Muscle of arm (tissue), 12 donors: ENCODE measurements around the gene HEPACAM. TPM values are rescaled to one million over a fixed set of nuclear protein-coding genes. Genes with fewer than 3 reads are reported as not detected.

Source experiments
- DNase-seq: peaks from one replicate; pipeline ENCODE4 v3.0.0-alpha.2; 2013
- polyA plus RNA-seq, 12 donors: library from polyadenylated mRNA; unstranded; fragments of 120-200 nt; gene quantifications; one replicate each; pipeline ENCODE4 v1.2.1, GENCODE V29; 2013; ENCODE audit not compliant: insufficient read length in 12 of 12

The HEPACAM gene
- polyA plus RNA-seq, 12 donors: 0.05 to 0.33 (median 0.19) TPM; not detected in 8

DNA sequence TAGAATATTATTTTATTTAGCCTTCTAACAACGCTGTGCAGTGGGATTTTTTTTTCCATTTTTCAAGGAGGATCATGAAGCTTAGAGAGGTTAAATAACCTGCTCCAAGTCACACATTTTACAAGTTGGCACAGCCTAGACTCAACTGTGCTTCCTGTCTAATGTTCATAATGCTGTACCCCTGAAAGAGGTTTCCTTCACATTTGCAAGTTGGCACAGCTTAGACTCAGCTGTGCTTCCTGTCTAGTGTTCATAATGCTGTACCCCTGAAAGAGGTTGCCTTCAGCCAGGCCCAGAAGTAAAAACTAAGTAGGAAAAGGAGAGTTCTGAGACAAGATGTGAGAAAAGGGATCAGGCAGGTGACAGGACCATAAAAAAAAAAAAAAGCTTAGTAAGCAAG lies 7.9 kb upstream of the HEPACAM start:
- DNase-seq: no peak

DNA sequence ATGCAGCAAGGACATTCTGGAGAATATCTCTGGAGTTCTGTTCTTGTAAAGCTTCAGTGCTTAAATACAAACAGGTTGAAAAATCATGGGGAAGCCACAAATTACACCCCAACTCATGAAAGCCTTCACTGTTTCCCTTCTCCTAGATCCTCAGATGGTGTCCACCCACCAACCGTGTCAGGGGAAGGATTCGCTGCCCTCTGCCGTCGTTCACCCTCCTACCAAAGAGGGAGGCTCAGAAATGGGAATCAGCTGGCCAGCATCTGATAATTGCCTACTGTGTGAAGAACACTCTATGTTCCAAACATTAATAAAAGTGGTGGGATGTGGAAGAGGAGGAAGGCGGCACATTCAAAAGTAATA lies 7.4 kb upstream of the HEPACAM start:
- no peak for DNase-seq

- no peak for DNase-seq
Observed at GRCh38 chr11:124942466-124943253, 6.8 kb upstream of the HEPACAM start.

DNA sequence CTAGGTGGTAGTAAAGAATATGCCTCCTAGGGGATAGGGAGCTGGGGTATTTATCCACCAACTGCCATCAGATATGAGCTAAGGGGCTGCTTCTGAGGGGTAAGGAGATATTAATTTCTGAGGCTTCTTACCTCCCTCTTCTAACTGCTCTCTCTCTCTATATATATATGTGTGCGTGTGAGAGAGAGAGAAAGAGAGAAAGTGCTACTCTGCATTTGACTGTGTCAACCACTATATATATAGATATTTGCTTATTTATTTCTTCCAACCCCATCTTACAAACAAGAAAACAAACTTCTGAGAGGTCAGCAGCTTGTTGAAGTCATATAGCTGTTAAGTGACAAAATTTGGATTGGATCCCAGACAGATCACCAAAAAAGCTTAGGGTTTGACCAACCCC lies 5.9 kb upstream of the HEPACAM start:
- DNase-seq: no peak

DNA sequence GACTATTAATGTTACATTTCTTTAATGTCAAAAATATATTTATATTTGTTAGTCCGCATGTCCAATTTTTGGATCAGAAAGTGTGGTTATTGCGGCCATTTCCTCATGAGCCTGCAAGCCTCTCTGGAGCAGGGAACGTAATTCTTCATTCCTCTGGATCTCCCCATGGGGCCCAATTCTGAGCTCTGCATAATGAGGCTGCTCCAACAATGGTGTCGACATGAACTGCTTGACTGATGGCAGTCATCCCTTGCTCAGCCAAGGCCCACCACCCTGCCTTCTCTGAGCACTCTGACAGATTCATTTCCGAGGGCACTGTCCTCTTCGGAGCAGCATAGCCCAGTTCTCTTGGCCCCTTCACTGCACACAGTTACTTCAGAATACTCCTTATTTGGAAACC lies 3.1 kb upstream of the HEPACAM start:
- no peak for DNase-seq

DNA sequence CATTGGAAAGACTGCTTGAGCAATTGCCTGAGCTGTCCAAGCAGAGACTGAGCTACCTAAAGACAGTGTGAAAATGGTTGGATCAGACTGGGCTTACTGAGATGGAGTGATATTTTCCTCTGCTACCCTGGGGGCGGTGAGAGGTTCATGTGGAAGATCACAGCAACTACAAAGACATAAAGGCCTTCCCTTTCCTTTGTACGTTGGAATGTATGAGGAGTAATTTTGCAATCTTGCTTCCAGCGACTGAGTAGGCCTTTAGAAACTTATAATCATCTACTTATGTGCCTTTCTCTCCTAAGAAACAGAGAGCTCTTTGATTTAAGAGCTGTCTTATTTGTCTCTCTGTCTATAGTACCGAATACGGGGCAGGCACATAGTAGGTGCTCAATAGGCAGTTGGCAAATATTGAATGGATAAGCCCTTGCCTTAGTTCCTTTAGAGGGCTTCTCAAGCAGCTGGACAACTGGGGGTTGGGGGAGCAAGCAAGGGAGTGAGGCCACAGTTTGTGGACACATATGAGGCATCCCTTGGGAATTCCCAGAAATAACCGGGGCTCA lies 2.4 kb upstream of the HEPACAM start:
- DNase-seq: no peak

DNA sequence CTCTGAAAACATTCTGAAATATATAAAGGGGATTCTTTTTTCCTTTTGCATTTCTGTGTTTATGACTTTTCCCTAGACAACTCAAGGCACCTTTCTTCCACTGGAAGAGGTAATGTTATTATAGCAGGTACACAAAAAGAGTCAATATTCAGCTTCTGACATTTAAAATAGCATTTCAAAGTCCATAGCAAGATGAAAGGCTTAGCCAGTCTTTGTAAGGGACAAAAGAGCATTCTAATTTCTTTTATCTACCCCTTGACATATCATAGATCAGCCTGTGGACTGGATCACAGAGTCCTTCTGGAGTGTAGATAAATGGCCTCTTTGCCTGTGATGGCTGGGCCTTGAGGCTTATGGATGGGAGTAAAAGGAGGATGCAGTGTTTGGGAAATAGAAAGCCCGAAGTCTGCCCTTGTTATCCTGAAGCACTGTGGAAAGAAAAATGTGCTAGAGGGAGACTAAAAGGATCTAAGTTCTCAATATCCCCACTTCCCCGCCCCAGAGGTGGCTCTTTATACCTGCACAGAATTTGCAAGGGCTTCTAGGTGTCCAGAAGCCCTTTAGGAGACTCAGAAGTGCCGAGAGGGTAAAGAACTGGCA lies 1.6 kb upstream of the HEPACAM start:
- DNase-seq: no peak

DNA sequence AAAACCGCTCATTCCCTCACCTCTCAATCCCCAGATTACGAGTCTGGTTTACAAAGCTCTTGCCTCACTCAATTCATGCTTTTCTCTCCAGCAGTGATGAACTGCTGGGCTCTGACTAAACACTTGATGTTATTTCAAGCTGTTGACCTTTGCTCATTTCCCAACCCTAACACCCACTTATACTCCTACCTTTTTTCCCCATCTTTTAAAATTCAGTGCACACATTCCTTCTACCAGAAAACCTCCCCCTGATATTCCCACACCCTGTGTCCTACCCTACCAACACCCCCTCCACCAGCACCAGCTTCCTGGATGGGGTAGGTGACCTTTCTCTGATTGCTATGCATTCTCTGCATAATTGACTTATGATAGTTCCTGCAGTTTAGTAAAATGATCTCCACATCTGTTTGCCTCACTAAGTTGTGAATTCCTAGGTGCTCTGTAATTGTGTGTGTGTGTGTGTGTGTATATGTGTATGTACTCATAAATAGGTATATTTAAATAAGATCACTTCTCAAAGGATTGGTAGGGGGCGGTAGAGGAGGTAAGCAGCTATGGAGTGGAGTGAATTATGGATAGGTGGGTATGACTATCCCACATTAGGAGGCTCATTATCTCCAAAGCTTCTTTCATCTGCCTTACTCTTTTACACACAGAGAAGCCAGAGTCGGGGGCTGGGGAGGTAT lies 842 bp downstream of the HEPACAM start:
- DNase-seq: no peak

DNA sequence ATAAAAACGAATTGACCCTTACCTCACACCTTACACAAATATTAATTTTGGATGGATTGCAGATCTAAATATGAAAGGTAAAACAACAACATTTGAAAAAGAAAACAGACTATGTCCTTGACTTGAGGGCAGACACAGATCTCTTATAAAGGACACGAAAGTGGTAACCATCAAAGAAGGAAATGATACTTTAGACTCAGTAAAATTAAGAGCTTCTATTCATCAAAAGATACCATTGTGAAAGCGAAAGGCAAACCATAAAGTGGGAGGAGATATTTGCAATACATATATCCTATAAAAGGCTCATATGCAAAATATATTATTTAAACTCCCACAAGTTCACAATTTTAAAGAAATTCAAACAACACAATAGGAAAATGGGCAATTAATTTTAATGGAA lies 5.0 kb downstream of the HEPACAM start:
- no peak for DNase-seq

GRCh38 chr11:124928942-124929665 lies 6.7 kb downstream of the HEPACAM start:
- no peak for DNase-seq

DNA sequence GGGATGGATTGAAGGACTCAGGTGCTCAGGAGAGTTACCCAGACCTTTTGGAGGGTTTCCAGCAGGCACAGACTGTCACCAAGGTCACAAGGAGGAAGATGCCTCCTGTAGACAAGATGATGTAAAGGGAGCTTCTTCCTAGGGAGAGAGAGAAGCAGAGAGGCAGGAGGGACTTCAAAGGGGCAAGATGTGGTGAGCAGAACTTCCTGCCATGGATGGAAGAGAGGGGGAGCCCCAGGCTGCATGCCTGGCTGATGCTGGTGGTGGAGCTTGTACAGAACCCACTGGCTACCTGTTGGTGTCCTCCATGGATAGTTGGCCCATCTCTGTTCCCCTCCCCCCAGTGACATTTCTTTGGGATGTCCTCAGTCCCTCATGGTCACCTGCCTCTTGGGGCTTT lies 12.6 kb downstream of the HEPACAM start:
- no peak for DNase-seq

GRCh38 chr11:124922831-124923230 lies 13.0 kb downstream of the HEPACAM start:
- DNase-seq: no peak

DNA sequence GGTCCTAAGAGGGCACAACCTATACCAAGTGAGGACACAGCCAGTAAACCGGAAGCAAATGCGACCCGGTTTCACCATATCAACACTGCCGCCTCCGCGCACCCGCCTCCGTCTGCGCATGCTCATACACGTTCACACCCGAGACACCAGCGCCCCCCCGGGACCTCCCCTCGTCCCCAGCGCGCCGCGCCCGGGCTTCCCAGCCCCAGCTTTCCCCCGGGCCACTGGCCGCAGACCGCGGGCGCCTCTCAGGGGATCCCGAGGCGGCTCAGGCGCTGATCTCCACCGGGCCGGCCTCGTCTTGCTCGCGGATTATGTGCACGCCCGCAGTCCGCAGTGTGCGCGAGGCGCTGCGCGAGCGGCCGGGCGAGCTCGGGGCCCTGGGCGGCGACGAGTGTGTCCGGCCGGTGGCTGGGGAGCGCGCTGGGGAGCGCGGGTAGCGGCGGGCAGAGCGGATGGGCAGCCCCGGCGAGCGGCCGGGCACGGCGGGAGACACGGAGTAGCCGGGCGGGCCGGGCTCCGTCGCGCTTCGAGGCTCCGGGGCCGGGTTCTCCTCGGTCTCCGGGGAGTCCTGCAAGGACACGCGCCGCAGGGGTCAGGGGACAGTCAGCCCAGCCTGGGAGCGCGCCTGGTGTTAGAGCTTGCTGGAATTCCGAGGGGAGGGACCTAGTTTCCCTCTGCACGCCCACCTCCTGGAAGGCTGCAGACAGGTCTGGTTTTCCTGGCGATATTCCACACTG lies 14.8 kb downstream of the HEPACAM start:
- peak; percentile 68 for DNase-seq

- DNase-seq: no peak
Observed at GRCh38 chr11:124920356-124920755, 15.5 kb downstream of the HEPACAM start.

DNA sequence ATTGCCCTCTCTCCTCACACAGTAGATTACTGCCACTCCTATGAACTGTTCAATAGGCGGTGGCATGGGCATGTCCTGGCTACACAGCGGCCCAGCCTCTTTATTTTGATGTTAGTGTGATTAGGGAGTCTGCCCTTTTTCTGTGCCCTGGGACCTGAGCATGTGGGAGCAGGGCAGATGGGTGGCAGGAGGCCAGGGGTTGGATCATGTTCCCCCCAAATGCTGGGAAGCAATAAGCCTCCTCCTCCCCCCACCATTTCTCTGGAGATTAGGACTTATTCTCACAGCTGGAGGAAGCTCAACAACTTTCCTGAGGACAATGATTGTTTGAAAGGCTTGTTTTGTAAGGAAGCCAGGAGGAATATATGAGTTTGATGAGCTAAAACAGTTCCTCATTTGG lies 15.9 kb downstream of the HEPACAM start:
- DNase-seq: no peak

DNA sequence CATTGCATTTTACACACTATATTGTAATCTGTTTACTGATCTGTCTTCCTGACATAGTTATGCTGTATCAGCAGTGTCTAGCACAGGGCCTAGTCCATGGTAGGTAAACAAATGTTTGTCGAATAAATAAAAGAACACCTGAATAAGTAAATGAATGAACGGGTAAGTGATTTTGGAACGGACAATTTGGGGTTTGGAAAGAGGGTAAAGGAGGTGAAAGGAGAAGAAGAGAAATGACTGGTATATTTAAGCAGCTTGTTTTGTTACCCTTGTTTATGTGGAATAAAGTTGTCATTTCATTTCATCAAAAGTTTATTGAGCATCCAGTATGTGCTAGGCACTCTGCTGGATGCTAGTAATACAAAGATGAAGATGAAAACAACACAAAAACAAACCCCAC lies 16.9 kb downstream of the HEPACAM start, which contains the start of gene HEPN1:
Gene HEPN1 (plus strand): TSS at position 301 of the 400 bp plus-strand sequence.
- DNase-seq: no peak

GRCh38 chr11:124917115-124917637 lies 18.7 kb downstream of the HEPACAM start:
- no peak for DNase-seq

DNA sequence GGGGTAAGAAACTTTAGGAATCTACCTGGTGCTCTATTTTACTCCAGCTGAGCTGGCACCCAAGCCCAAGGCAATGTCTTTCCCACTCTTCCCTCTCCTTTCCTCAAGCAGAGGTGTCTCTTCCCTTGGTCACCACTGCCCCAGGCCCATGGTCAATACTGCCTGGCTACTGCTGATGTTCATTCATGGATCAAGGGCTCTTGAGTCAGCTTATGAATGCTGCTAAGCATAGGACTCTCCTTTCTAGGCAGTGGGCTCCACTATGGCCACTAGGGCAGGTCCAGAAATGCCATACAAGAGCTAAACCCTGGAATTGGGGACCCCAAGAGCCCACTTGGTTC lies 19.5 kb downstream of the HEPACAM start:
- DNase-seq: no peak

DNA sequence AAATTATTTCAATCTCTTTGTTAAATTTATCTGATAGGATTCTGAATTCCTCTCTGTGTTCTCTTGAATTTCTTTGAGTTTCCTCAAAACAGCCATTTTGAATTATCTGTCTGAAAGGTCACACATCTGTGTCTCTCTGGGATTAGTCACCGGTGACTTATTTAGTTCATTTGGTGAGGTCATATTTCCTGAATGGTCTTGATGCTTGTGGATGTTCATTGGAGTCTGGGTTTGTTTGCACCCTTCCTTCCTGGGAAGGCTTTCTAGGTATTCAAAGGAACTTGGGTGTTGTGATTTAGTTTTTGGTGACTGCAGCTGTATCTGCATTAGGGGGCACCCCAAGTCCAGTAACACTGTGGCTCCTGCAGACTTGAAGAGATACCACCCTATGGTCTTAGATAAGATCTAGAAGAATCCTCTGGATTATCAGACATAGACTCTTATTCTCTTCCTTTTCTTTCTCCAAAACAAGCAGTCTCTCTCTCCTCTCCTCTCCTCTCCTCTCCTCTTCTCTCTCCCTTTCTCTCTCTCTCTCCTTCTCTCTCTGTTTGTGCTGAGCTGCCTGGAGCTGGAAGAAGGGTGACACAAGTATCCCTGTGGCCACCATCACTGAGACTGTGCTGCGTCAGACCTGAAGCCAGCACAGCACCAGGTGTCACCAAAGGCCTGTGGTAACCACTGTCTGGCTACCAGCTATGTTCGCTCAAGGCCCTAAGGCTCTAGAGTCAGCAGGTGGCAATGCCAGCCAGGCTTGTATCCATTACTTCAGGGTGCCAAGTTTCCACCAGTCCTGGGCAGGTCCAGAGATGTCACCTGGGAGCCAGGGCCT lies 20.1 kb downstream of the HEPACAM start:
- DNase-seq: no peak

DNA sequence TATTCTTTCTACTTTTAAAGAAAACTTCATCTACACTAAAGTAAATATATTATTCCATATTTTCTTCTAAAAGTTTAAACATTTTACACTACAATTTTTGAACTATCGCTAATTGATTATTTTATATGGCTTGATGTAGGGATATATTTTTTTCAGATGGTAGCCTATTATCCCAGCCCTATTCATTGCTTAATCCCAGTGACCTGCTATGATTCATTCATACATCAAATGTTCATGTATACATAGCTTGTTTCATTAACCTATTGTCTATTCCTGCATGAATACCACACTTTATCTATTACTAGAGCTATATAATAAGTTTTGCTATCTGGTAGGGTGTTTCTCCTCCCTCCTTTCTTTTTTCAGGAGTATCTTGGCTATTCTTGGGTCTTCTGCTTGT lies 33.2 kb downstream of the HEPACAM start:
- DNase-seq: no peak
